ENCODE results near the gene CDH13. TPM values are rescaled to one million over a fixed set of nuclear protein-coding genes. Genes with fewer than 3 reads are reported as not detected.

CDH13 gene
- total and polyA plus RNA-seq, 2 experiments from 2014 or later = 1.6 to 4.4 TPM

- no peaks in the 10 kb centered on the region; the same call in 2 of the 3 replicates for H3K36me3 Mint-ChIP-seq (ENCODE audit: low read depth)
- H3K27ac Mint-ChIP-seq = no peak overlapping the region
- Histone ChIP-seq H3K4me3 (no peak overlapping the region), H3K27me3 (ENCODE audit: insufficient read depth) (no peaks in the 10 kb centered on the region), H3K9me2 (ENCODE audit: insufficient read depth) (no peaks in the 10 kb centered on the region; the same call in 1 of the 2 replicates), H3K4me1 (ENCODE audit: insufficient read depth) (0 out of 2 replicates have a peak, but pooled peaks cover 9% of the 10 kb centered on the region), H2AFZ (no peak overlapping the region), H4K20me1 (replicated peaks; ENCODE audit: insufficient read depth) (no peaks in the 10 kb centered on the region; the same call in 1 of the 2 replicates), H3K36me3 (ENCODE audit: insufficient read depth) (no peaks in the 10 kb centered on the region), H3K4me2 (no peak overlapping the region), H3F3A (replicated peaks; ENCODE audit: low read depth) (no peaks in the 10 kb centered on the region), H3K27ac (ENCODE audit: low read depth) (no peak overlapping the region), H3K79me2 (replicated peaks; ENCODE audit: insufficient read depth) (no peaks in the 10 kb centered on the region)
- peaks cover 3% of the 10 kb centered on the region; the same call in 1 of the 3 replicates for H3K9me3 Mint-ChIP-seq
- no peak overlapping the region for H3K4me3 Mint-ChIP-seq
- H3K4me1 Mint-ChIP-seq = peaks cover 14% of the 10 kb centered on the region; the same call in 2 of the 3 replicates
- TF ChIP-seq EZH2phosphoT487 (IDR thresholded peaks at IDR 0.05; ENCODE audit: unreplicated experiment) (no peak), CREB1 (CRISPR knock-in tag; IDR thresholded peaks at IDR 0.05; ENCODE audit: low read depth) (no peak), NANOG (IDR thresholded peaks at IDR 0.05; ENCODE audit: borderline replicate concordance) (no peak), CTCF (conservative IDR thresholded peaks at IDR 0.05; ENCODE audit: low read depth in 2 of 2) (no peak), ZNF331 (CRISPR knock-in tag; IDR thresholded peaks at IDR 0.05; ENCODE audit: low read depth) (no peak), JUNB (IDR thresholded peaks at IDR 0.05; ENCODE audit: unreplicated experiment) (no peak), REST (IDR thresholded peaks at IDR 0.05; ENCODE audit: unreplicated experiment) (no peak), EZH2 (IDR thresholded peaks at IDR 0.05; ENCODE audit: low read depth, unreplicated experiment) (no peak), STAT1 (IDR thresholded peaks at IDR 0.05; ENCODE audit: unreplicated experiment) (no peak)
- H3K27me3 Mint-ChIP-seq (ENCODE audit: insufficient read depth, low read depth, poor library complexity) = peaks cover 4% of the 10 kb centered on the region
- DNase-seq (ENCODE audit: low spot score) = no peak
- no peak for ATAC-seq
Measured at GRCh38 chr16:82713778-82714177, 87.0 kb downstream of the CDH13 start.

GRCh38 chr16:82715160-82715559, 88.4 kb downstream of the CDH13 start:
- no peaks in the 10 kb centered on the region; the same call in 1 of the 2 replicates for H3K9me2 ChIP-seq (ENCODE audit: insufficient read depth)
- TF ChIP-seq NANOG (IDR thresholded peaks at IDR 0.05; ENCODE audit: borderline replicate concordance) (no peak), ZNF331 (CRISPR knock-in tag; IDR thresholded peaks at IDR 0.05; ENCODE audit: low read depth) (no peak), POLR2AphosphoS5 (IDR thresholded peaks at IDR 0.05; ENCODE audit: low read depth) (no peak), ZNF462 (CRISPR knock-in tag; IDR thresholded peaks at IDR 0.05) (no peak)
- Mint-ChIP-seq H3K27me3 (ENCODE audit: insufficient read depth, low read depth, poor library complexity) (peaks cover 2% of the 10 kb centered on the region), H3K27ac (no peak overlapping the region), H3K9me3 (peaks cover 3% of the 10 kb centered on the region; the same call in 1 of the 3 replicates), H3K36me3 (ENCODE audit: low read depth) (no peaks in the 10 kb centered on the region; the same call in 2 of the 3 replicates), H3K4me3 (no peak overlapping the region), H3K4me1 (peaks cover 11% of the 10 kb centered on the region; the same call in 2 of the 3 replicates)
- DNase-seq (ENCODE audit: low spot score) (no peak), ATAC-seq (no peak)
- H3K4me2 ChIP-seq = no peak overlapping the region
- no peaks in the 10 kb centered on the region; the same call in 1 of the 2 replicates for H4K20me1 ChIP-seq (replicated peaks; ENCODE audit: insufficient read depth)
- no peak overlapping the region for H3K4me3 ChIP-seq
- no peaks in the 10 kb centered on the region for H3K79me2 ChIP-seq (replicated peaks; ENCODE audit: insufficient read depth)
- no peak overlapping the region for H2AFZ ChIP-seq
- H3K4me1 ChIP-seq (ENCODE audit: insufficient read depth) = 0 out of 2 replicates have a peak, but pooled peaks cover 6% of the 10 kb centered on the region
- H3K36me3 ChIP-seq (ENCODE audit: insufficient read depth) = no peaks in the 10 kb centered on the region
- H3K27me3 ChIP-seq (ENCODE audit: insufficient read depth) = no peaks in the 10 kb centered on the region
- H3K27ac ChIP-seq (ENCODE audit: low read depth) = no peak overlapping the region
- H3F3A ChIP-seq (replicated peaks; ENCODE audit: low read depth) = no peaks in the 10 kb centered on the region

Data from GM23338 (cell line).